Upper lobe of left lung (tissue), 6 donors: Measurements from ENCODE around the gene FGF12. TPM values are rescaled to one million over a fixed set of nuclear protein-coding genes. Genes with fewer than 3 reads are reported as not detected.
A peak's percentile ranks its signal among the peaks of the same experiment; 100 is the strongest.

Experiments
- ATAC-seq, 2 donors: fragments of 200-7000 bp; cut with Tn5 transposase; one replicate each; pipeline ENCODE4 v1.9.1; 2022; ENCODE audit warnings: mild to moderate bottlenecking in 2 of 2, moderate library complexity in 2 of 2; ENCODE audit not compliant: low FRiP score in 2 of 2
- DNase-seq, 2 donors: peaks; one replicate each; pipeline ENCODE4 v3.0.0-alpha.2; 2019 to 2020
- H3K27ac ChIP-seq, 4 donors: fragments of 200-600 bp; sonication (generic); one replicate each; pipeline ENCODE4 v1.5.1; 2016 to 2019
- H3K27me3 ChIP-seq, 4 donors: fragments of 200-600 bp; sonication (generic); one replicate each; pipeline ENCODE4 v1.5.1; 2017 to 2019
- H3K36me3 ChIP-seq, 4 donors: fragments of 200-600 bp; sonication (generic); one replicate each; pipeline ENCODE4 v1.5.1; 2016 to 2019
- H3K4me1 ChIP-seq, 4 donors: fragments of 200-600 bp; sonication (generic); one replicate each; pipeline ENCODE4 v1.5.1; 2018 to 2019
- H3K4me3 ChIP-seq, 4 donors: fragments of 200-600 bp; sonication (generic); one replicate each; pipeline ENCODE4 v1.5.1; 2017 to 2019; ENCODE audit warnings: mild to moderate bottlenecking in 2 of 4, moderate library complexity in 1 of 4
- H3K9me3 ChIP-seq, 4 donors: fragments of 200-600 bp; sonication (generic); one replicate each; pipeline ENCODE4 v1.5.1; 2018 to 2019
- CTCF ChIP-seq, 6 experiments: fragments of 450-650 bp in 4 of 6; fragments of 200-600 bp in 2 of 6; sonication (generic) in 2 of 6; IDR thresholded peaks; one replicate each; pipeline ENCODE4 v1.5.1; 2016 to 2019; ENCODE audit warnings: antibody characterized with exemption in 6 of 6
- EP300 ChIP-seq, 4 donors: sonication (generic); formaldehyde crosslinking; IDR thresholded peaks; one replicate each; pipeline ENCODE4 v1.5.1; 2017; ENCODE audit warnings: antibody characterized with exemption in 4 of 4, control low read depth in 2 of 4
- POLR2A ChIP-seq, 4 donors: fragments of 450-650 bp; IDR thresholded peaks; one replicate each; pipeline ENCODE4 v1.5.1; 2016 to 2017; ENCODE audit warnings: antibody characterized with exemption in 4 of 4, mild to moderate bottlenecking in 2 of 4
- POLR2AphosphoS5 ChIP-seq, 2 donors: sonication (generic); formaldehyde crosslinking; IDR thresholded peaks; one replicate each; pipeline ENCODE4 v1.5.1; 2017; ENCODE audit warnings: antibody characterized with exemption in 2 of 2
- WGBS, 2 donors: methylation state at CpG; one replicate each; pipeline ENCODE4 v1.1.5; 2017 to 2018; 5-methylcytosine and 5-hydroxymethylcytosine counted together
- total RNA-seq, 6 donors: library from RNA; depleted of rRNA in 4 of 6; stranded (reverse); fragments of >200 nt in 4 of 6; gene quantifications; one replicate each; pipeline versions ENCODE4 v1.1.0 to v1.2.1, GENCODE V29; 2016 to 2021
- donor health status: DM: no; HTN: no; CAD: no; lungs with moderate emphysema.
- donor health status: DM: no; HTN: yes; CAD: no; lungs with severe emphysema.

The FGF12 gene
- total RNA-seq, 6 donors from 2014 or later: 0.83 to 5.3 (median 2.2) TPM

- H3K27me3 ChIP-seq: no peaks in the 10 kb centered on the region
- ATAC-seq (no peak), DNase-seq (no peak)
- no peak overlapping the region for H3K4me3 ChIP-seq
- no peaks in the 10 kb centered on the region for H3K36me3 ChIP-seq
- WGBS, 2 donors: 87 to 89% methylated on average over 4 of the region's 4 CpGs
- H3K9me3 ChIP-seq: no peaks in the 10 kb centered on the region
- H3K27ac ChIP-seq: no peak overlapping the region
- peaks cover 0 to 4% (median 0%) of the 10 kb centered on the region in 4 donors for H3K4me1 ChIP-seq
- TF ChIP-seq POLR2AphosphoS5 (IDR thresholded peaks at IDR 0.05): no peak
Measured at GRCh38 chr3:192490720-192491119, 236.6 kb downstream of the FGF12 start.

DNA sequence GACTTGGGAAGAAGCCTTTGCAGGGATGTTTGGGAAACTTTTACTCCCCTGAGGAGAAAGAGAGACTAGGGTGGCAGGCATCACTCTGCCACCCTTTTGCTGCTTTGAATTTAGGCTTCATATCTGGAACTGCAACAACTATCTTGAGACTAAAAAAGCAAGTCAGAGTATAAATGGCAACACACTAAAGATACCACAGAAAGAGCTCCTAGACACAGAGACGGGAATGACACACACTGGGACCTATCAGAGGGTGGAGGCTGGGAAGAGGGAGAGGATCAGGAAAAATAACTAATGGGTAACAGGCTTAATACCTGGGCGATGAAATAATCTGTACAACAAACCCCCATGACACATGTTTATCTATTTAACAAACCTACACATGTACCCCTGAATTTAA, 237.8 kb downstream of the FGF12 start:
- Histone ChIP-seq H3K4me3 (no peak overlapping the region), H3K27me3 (no peaks in the 10 kb centered on the region), H3K27ac (no peak overlapping the region), H3K36me3 (no peaks in the 10 kb centered on the region), H3K4me1 (peaks cover 0 to 4% (median 0%) of the 10 kb centered on the region in 4 donors), H3K9me3 (no peaks in the 10 kb centered on the region)
- 81 to 88% methylated on average over 2 of the region's 2 CpGs for WGBS, 2 donors
- no peak for ATAC-seq
- no peak for DNase-seq
- TF ChIP-seq POLR2A (IDR thresholded peaks at IDR 0.05) (no peak), EP300 (IDR thresholded peaks at IDR 0.05) (no peak), POLR2AphosphoS5 (IDR thresholded peaks at IDR 0.05) (no peak), CTCF (IDR thresholded peaks at IDR 0.05) (no peak)

GRCh38 chr3:192487033-192487432, 240.3 kb downstream of the FGF12 start:
- peak in 1 of 2 donors; percentile 53 for ATAC-seq
- WGBS, 2 donors: 85 to 86% methylated on average over 3 of the region's 3 CpGs
- no peak overlapping the region for H3K4me3 ChIP-seq

DNA sequence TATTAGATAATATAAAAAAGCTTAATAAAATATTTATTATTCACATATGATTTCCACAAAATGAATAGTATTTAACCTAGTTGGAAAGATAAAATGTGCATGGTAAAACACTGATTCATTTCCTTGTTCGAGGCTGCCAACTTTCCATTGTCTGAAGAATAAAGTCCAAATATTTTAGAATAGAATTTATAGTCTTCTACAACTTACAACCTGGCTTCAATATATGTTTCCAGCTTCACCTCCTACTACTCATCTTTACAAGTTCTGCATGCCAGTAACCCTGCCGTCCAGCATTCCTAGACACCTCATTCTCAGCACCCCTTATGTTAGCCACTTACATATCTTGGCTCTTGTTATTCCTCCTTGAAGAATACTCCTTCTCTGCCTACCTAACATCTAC, 244.5 kb downstream of the FGF12 start:
- no peak for ATAC-seq
- Histone ChIP-seq H3K4me3 (no peak overlapping the region), H3K4me1 (no peaks in the 10 kb centered on the region), H3K27ac (no peak overlapping the region), H3K36me3 (no peaks in the 10 kb centered on the region), H3K9me3 (no peaks in the 10 kb centered on the region), H3K27me3 (no peaks in the 10 kb centered on the region)
- 41 to 59% methylated on average over 2 of the region's 2 CpGs for whole genome bisulfite sequencing, 2 donors
- DNase-seq: no peak
- no peak for TF ChIP-seq CTCF (IDR thresholded peaks at IDR 0.05)
- TF ChIP-seq POLR2A (IDR thresholded peaks at IDR 0.05): no peak
- TF ChIP-seq EP300 (IDR thresholded peaks at IDR 0.05): no peak
- TF ChIP-seq POLR2AphosphoS5 (IDR thresholded peaks at IDR 0.05): no peak

More at GRCh38 chr3:192487033-192487432, 240.3 kb downstream of the FGF12 start:
- Histone ChIP-seq H3K36me3 (no peaks in the 10 kb centered on the region), H3K9me3 (no peaks in the 10 kb centered on the region), H3K4me1 (no peaks in the 10 kb centered on the region), H3K27me3 (no peaks in the 10 kb centered on the region), H3K27ac (no peak overlapping the region)
- no peak for DNase-seq
- no peak for TF ChIP-seq POLR2A (IDR thresholded peaks at IDR 0.05)
- no peak for TF ChIP-seq CTCF (IDR thresholded peaks at IDR 0.05)
- TF ChIP-seq EP300 (IDR thresholded peaks at IDR 0.05): no peak
- TF ChIP-seq POLR2AphosphoS5 (IDR thresholded peaks at IDR 0.05): no peak

DNA sequence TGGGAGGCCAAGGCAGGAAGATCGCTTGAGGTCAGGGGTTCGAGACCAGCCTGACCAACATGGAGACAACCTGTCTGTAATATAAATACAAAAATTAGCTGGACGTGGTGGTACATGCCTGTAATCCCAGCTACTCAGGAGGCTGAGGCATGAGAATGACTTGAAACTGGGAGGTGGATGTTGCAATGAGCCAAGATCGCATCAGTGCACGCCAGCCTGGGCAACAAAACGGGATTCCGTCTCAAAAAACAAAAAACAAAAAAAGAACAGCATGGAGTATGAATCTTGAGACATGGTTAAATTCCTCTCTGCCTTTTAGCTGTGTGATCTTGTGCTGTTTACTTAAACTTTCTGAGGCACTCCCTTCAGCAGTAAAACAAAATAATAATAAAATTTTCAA, 244.9 kb downstream of the FGF12 start:
- Histone ChIP-seq H3K36me3 (no peaks in the 10 kb centered on the region), H3K27ac (no peak overlapping the region), H3K4me1 (no peaks in the 10 kb centered on the region), H3K4me3 (no peak overlapping the region), H3K9me3 (no peaks in the 10 kb centered on the region), H3K27me3 (no peaks in the 10 kb centered on the region)
- DNase-seq: no peak
- no peak for TF ChIP-seq POLR2AphosphoS5 (IDR thresholded peaks at IDR 0.05)
- TF ChIP-seq CTCF (IDR thresholded peaks at IDR 0.05): no peak
- no peak for TF ChIP-seq POLR2A (IDR thresholded peaks at IDR 0.05)
- no peak for TF ChIP-seq EP300 (IDR thresholded peaks at IDR 0.05)
- WGBS, 2 donors: 80 to 85% methylated on average over 7 of the region's 7 CpGs
- ATAC-seq: no peak
